IPS-NIHi7 (cell line): ENCODE data around the gene IGBP1.
"Not testable (repeated sequence)": the region's sequence is repeated elsewhere in the genome, so short reads cannot be mapped to it uniquely, and the experiment has no call there.

Experiments
- DNase-seq: peaks from one replicate; pipeline ENCODE4 v3.0.0; 2012; ENCODE audit warnings: mixed read lengths; ENCODE audit errors: extremely low spot score

Gene IGBP1

DNA sequence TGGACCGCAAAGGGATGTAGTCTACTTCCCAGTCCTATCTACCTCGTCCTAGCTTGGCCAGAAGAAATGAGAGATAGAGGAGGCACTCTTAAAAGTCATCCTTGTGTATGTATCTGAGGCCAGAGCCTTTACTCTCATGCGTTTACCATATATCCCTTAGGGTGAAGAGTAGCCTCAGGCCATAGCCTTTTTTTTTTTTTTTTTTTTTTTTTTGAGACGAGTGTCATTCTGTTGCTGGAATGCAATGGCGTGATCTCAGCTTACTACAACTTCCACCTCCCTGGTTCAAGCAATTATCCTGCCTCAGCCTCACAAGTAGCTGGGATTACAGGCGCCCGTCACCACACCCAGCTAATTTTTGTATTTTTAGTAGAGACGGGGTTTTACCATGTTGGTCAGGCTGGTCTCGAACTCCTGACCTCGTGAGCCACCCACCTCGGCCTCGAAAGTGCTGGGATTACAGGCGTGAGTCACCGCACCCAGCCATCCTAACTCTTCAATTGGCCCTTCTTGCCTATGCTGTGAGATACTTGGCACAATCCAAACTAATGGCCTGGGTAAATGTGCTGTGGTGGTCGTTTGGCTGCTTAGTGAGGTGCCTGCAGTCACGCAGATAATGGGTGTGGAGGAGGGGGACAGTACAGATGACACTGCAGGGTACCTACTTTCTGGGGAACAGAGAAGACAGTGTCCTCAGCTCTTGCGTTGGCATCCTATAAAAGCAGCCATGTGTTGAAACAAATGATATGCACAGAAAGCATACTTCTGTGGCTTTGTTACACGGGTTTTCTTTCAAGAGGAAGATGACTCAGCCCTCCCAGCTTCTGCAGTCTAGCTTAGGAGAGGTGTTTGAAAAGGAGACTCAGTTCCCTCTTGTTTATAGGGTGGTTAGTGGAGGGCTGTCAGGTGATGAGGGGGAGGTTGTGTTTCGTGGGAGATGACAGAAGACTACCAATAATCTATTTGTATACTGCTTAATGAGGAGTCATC is 33.6 kb downstream of the IGBP1 start:
- no peak for DNase-seq

GRCh38 chrX:70168238-70169188 is 35.3 kb downstream of the IGBP1 start:
- DNase-seq: peak; percentile 52

GRCh38 chrX:70169281-70169680 is 36.0 kb downstream of the IGBP1 start:
- DNase-seq: no peak

GRCh38 chrX:70171624-70172023 is 38.4 kb downstream of the IGBP1 start:
- DNase-seq: no peak

DNA sequence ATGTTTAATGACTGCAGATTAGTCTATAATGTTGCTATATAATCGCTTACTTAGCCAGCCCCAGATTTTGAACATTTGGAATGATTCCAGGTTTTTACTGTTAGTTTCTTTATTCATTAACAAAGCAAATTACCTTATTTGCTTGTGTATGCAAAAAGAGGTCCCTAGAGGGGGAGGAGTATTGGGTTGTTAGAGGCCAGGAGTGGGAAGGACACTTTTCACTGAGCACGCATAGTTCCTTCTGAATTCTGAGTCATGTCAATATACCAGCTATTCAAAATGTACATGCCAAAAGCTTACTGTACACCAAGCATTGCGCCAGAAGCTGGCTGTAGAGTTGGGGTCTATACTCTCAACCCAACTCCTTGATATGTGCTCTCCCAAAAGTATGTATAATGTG is 39.0 kb downstream of the IGBP1 start:
- no peak for DNase-seq

DNA sequence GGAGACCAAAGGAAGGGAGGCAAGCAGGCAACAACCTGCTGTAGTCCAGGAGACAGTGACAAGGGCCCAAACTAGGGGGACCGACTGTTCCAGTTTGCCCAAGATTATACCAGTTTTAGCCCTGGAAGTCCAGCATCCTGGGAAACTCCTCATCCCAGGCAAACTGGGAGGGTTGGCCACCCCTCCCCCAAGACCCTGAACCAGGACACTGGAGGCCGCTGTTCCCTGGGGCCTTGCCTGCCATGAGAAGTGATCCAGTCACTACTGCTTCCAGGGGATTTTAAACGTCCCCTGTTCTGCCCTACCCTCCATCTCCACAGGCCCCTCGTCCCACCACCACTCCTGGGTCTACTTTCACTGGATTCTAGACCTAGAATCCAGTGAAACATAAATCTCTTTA is 39.7 kb downstream of the IGBP1 start:
- no peak for DNase-seq

GRCh38 chrX:70174754-70175153 is 41.5 kb downstream of the IGBP1 start:
- DNase-seq: no peak

- no peak for DNase-seq
Measured at GRCh38 chrX:70175338-70175737, 42.1 kb downstream of the IGBP1 start.

- DNase-seq: no peak
Measured at GRCh38 chrX:70176938-70177533, 43.8 kb downstream of the IGBP1 start, which contains the start of gene DGAT2L6. Gene DGAT2L6 (plus strand): TSS chrX:70177483. CDS start chrX:70177583, 100 bp downstream.

- DNase-seq: no peak
Measured at GRCh38 chrX:70183091-70183490, 49.8 kb downstream of the IGBP1 start.

DNA sequence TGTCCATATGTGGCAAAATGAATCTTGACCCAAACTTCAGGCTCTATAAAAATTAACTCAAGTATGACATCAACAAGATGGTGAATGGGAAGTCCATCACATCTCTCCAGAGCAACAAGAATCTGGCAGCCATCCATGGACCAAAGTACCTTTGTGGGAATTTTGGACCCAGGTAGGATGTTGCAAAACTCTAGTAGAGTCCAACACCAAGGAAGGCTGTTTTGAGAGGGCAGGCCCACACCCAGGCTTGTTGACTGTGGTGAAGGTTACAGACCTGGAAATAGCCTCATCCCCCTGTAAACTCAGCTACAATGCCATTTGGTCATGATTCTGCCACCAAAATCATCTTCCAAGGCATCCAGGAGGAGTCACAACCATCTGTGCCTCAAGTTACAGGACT is 57.0 kb downstream of the IGBP1 start:
- no peak for DNase-seq

DNA sequence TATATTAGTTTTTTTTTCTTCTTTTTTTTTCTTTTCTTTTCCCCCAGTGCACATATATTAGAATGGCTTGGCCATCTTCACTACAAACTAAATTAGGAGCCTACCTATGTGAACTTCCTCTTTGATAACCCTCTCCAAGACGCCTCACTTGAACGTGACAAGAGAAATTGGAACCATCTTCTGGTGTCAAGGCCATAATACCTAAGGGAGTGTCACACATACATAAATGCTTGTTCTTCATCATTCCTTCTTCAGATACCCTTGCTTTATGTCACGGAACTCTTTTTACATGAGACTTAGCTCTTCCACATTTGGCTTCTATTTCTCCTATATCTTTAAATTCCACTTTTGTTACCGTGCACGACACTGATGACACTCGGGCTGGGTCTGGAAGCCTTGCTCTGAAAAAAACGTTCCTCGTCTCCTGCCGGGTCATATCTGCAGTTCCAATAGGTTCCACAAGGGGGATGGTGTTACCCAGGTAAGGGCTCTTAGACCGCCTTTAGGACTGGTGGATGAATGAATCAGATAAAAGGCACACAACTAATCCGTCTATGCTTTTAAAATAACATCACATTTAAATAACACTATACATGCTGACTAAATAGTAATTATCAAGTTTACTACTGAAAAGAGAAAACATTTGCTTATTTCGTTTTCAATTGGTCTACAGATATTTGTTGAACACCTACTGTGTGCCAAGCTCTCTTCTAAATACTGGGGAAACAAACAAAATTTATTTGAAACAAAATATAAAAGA is 63.9 kb downstream of the IGBP1 start:
- DNase-seq: peak; percentile 65

GRCh38 chrX:70201732-70202131 is 68.5 kb downstream of the IGBP1 start:
- no peak for DNase-seq

DNA sequence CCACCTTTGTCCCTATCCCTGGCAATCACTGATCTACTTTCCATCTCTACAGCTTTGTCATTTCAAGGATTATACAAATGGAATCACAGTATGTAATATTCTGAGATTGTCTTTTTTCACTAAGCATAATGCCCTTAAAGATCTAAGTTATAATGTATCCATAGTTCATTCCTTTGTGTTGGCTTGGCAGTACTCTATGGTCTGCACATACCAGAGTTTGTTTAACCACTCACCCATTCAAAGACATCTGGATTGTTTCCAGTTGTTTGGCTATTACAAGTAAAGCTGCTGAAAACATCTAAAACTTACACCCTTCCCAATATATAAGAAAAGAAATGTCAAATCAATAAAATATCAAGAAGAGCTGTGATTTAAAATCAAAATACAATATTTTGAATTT is 75.2 kb downstream of the IGBP1 start:
- DNase-seq: no peak

DNA sequence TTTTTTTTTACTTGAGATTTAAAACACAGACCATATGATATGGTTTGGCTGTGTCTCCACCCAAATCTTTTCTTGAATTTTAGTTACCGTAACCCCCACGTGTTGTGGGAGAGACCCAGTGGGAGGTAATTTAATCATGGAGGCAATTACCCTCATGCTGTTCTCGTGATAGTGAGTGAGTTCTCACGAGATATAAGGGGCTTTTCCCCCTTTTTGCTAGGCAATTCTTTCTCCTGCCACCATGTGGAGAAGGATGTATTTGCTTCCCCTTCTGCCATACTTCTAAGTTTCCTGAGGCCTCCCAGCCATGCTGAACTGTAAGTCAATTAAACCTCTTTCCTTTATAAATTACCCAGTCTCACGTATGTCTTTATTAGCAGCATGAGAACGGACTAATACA is 76.3 kb downstream of the IGBP1 start:
- DNase-seq: not testable (repeated sequence)
